ENCODE measurements around the gene ZNF83. TPM values are rescaled to one million over a fixed set of nuclear protein-coding genes. Genes with fewer than 3 reads are reported as not detected.
A peak's percentile ranks its signal among the peaks of the same experiment; 100 is the strongest.

The ZNF83 gene
- total RNA-seq, 1 experiment from 2014 or later, result 54.6 TPM

DNA sequence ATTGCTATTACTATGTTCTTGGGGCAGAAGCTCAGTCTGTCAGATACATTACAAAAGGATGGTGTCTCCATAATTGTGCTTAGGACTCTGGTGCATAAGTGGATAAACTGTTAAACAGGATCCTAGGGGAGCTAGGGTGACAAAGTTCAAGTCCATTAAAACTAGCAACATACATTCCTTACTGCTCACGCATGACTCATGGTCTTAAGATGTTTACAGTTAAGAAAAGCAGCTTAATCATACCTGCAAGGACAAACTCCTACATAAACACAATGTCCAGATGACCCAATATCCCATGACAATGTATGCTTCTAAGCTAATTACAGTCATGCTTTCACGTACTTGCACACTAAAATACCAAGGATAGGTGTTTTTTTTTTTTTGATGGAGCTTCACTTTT, 71.6 kb downstream of the ZNF83 start:
- H3K4me3 ChIP-seq, result no peak overlapping the region
- H3K9me3 ChIP-seq (ENCODE audit: insufficient read depth, low read depth), result peaks cover 57% of the 10 kb centered on the region
- H3K4me1 ChIP-seq (replicated peaks; ENCODE audit: insufficient read depth), result peaks cover 9% of the 10 kb centered on the region
- no peaks in the 10 kb centered on the region for H3K9me2 ChIP-seq (ENCODE audit: insufficient read depth)
- 0 out of 2 replicates have a peak, but pooled peaks cover 3% of the 10 kb centered on the region for H3F3A ChIP-seq (ENCODE audit: insufficient read depth, low read depth)
- no peak overlapping the region for H3K4me2 ChIP-seq
- no peaks in the 10 kb centered on the region for H3K27me3 ChIP-seq (ENCODE audit: insufficient read depth, low read depth)
- TF ChIP-seq EZH2 (IDR thresholded peaks at IDR 0.05; ENCODE audit: low read depth), result no peak
- TF ChIP-seq, protein P1, sequence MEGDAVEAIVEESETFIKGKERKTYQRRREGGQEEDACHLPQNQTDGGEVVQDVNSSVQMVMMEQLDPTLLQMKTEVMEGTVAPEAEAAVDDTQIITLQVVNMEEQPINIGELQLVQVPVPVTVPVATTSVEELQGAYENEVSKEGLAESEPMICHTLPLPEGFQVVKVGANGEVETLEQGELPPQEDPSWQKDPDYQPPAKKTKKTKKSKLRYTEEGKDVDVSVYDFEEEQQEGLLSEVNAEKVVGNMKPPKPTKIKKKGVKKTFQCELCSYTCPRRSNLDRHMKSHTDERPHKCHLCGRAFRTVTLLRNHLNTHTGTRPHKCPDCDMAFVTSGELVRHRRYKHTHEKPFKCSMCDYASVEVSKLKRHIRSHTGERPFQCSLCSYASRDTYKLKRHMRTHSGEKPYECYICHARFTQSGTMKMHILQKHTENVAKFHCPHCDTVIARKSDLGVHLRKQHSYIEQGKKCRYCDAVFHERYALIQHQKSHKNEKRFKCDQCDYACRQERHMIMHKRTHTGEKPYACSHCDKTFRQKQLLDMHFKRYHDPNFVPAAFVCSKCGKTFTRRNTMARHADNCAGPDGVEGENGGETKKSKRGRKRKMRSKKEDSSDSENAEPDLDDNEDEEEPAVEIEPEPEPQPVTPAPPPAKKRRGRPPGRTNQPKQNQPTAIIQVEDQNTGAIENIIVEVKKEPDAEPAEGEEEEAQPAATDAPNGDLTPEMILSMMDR (conservative IDR thresholded peaks at IDR 0.05), result no peak
- DNase-seq, result peak in 1 of 2 experiments; percentile 77
- no peak overlapping the region for H3K27ac ChIP-seq
- no TSS peak for BruUV-seq (replicated peaks)
- peaks cover 9% of the 10 kb centered on the region for H3K79me2 ChIP-seq (ENCODE audit: low read depth)
- H4K20me1 ChIP-seq (ENCODE audit: insufficient read depth), result no peaks in the 10 kb centered on the region
- intact Hi-C loops (cut with micrococcal nuclease; ENCODE audit: unreplicated experiment), result no loop called here
- POLR2A ChIA-PET (ENCODE audit: unreplicated experiment), result interaction anchor here (0.6 kb wide), 1 partner anchor 396 kb away, joined by 3 read pairs; the partner anchor contains the start of gene ZNF816
- no peak overlapping the region for H2AFZ ChIP-seq
- H3K36me3 ChIP-seq (ENCODE audit: low read depth), result peaks cover 6% of the 10 kb centered on the region
- CTCF ChIA-PET, result interaction anchor here (0.6 kb wide), 1 partner anchor 1584 kb away, joined by 6 read pairs; no protein-coding TSS in a partner anchor

DNA sequence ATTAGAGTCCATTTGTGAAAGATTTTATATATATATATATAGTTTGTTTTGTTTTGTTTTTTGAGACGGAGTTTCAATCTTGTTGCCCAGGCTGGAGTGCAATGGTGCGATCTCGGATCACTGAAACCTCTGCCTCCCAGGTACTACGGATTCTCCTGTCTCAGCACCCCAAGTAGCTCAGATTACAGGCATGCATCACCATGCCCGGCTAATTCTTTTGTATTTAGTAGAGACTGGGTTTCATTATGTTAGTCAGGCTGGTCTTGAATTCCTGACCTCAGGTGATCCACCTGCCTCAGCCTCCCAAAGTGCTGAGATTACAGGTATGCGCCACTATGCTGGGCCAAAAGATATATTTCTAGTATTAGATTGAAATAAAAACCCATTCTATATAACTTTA, 72.0 kb downstream of the ZNF83 start:
- peaks cover 8% of the 10 kb centered on the region for H3K79me2 ChIP-seq (ENCODE audit: low read depth)
- peaks cover 62% of the 10 kb centered on the region for H3K9me3 ChIP-seq (ENCODE audit: insufficient read depth, low read depth)
- no peaks in the 10 kb centered on the region for H3K27me3 ChIP-seq (ENCODE audit: insufficient read depth, low read depth)
- intact Hi-C loops (cut with micrococcal nuclease; ENCODE audit: unreplicated experiment), result no loop called here
- TF ChIP-seq, protein P1 (conservative IDR thresholded peaks at IDR 0.05), result no peak
- TF ChIP-seq EZH2 (IDR thresholded peaks at IDR 0.05; ENCODE audit: low read depth), result no peak
- no peaks in the 10 kb centered on the region for H4K20me1 ChIP-seq (ENCODE audit: insufficient read depth)
- ChIA-PET CTCF (interaction anchor here (0.6 kb wide), 1 partner anchor 1583 kb away, joined by 6 read pairs; no protein-coding TSS in a partner anchor), POLR2A (ENCODE audit: unreplicated experiment) (interaction anchor here (0.7 kb wide), 1 partner anchor 996 kb away, joined by 6 read pairs; no protein-coding TSS in a partner anchor)
- H3K4me3 ChIP-seq, result no peak overlapping the region
- no peak overlapping the region for H3K27ac ChIP-seq
- peaks cover 6% of the 10 kb centered on the region for H3K36me3 ChIP-seq (ENCODE audit: low read depth)
- H3K4me1 ChIP-seq (replicated peaks; ENCODE audit: insufficient read depth), result peaks cover 9% of the 10 kb centered on the region
- no peak overlapping the region for H2AFZ ChIP-seq
- no peak overlapping the region for H3K4me2 ChIP-seq
- no TSS peak for BruUV-seq (replicated peaks)
- no peaks in the 10 kb centered on the region for H3K9me2 ChIP-seq (ENCODE audit: insufficient read depth)
- H3F3A ChIP-seq (ENCODE audit: insufficient read depth, low read depth), result 0 out of 2 replicates have a peak, but pooled peaks cover 3% of the 10 kb centered on the region
- DNase-seq, result no peak

Other genes with a start within 250 kb of the ZNF83 start
- 24.0 and 32.6 TPM in 2 replicates for gene ZNF528, start 240.5 kb downstream of the ZNF83 start, total RNA-seq (2021)
- not detected in 2 replicates for gene ZNF534, start 209.2 kb downstream of the ZNF83 start, total RNA-seq (2021)
- not detected in 2 replicates for gene ZNF578, start 184.8 kb downstream of the ZNF83 start, total RNA-seq (2021)
- gene ZNF808, start 110.7 kb downstream of the ZNF83 start, total RNA-seq (2021), result 24.1 and 26.6 TPM in 2 replicates
- gene ZNF701, start 68.1 kb downstream of the ZNF83 start, total RNA-seq (2021), result 22.1 and 24.2 TPM in 2 replicates
- 25.5 and 26.2 TPM in 2 replicates for gene ZNF611, start 96.7 kb upstream of the ZNF83 start, total RNA-seq (2021)
- 21.4 and 27.9 TPM in 2 replicates for gene ZNF600, start 148.4 kb upstream of the ZNF83 start, total RNA-seq (2021)
- 18.3 and 29.5 TPM in 2 replicates for gene ZNF28, start 183.3 kb upstream of the ZNF83 start, total RNA-seq (2021)
- gene ZNF468, start 219.3 kb upstream of the ZNF83 start, total RNA-seq (2021), result 19.5 and 29.0 TPM in 2 replicates